Spleen (tissue), 7 donors: ENCODE measurements around the gene CHST5.

Experiments
- CTCF ChIP-seq, 11 experiments: fragments of 200-600 bp in 7 of 11; fragments of 450-650 bp in 4 of 11; sonication (generic) in 4 of 11; IDR thresholded peaks in 8 of 11; conservative IDR thresholded peaks in 3 of 11; 1 replicate in 7 of 11; 2 replicates in 4 of 11; pipeline versions ENCODE4 v1.4.0 to v1.8.0; 2016 to 2021; ENCODE audit warnings: antibody characterized with exemption in 11 of 11, inconsistent platforms in 4 of 11, mild to moderate bottlenecking in 1 of 11
- POLR2A ChIP-seq, 3 donors: fragments of 450-650 bp; IDR thresholded peaks; one replicate each; pipeline ENCODE4 v1.5.1; 2017; ENCODE audit warnings: antibody characterized with exemption in 3 of 3, mild to moderate bottlenecking in 1 of 3
- POLR2AphosphoS5 ChIP-seq, 3 donors: sonication (generic); formaldehyde crosslinking; IDR thresholded peaks; one replicate each; pipeline ENCODE4 v1.5.1; 2017; ENCODE audit warnings: antibody characterized with exemption in 3 of 3
- donor health status: DM: no; HTN: no; CAD: no; lungs with moderate emphysema.
- donor health status: DM: no; HTN: no; CAD: no.
- donor health status: DM: no; HTN: no; CAD: no.

- TF ChIP-seq POLR2AphosphoS5 (IDR thresholded peaks at IDR 0.05) (no peak), CTCF (IDR thresholded peaks at IDR 0.05 in 8 of 11, conservative IDR thresholded peaks at IDR 0.05 in 3 of 11) (no peak), POLR2A (IDR thresholded peaks at IDR 0.05) (no peak)
Observed at GRCh38 chr16:75572864-75573542, 37.1 kb upstream of the CHST5 start.
